Measurements from ENCODE around the gene PHLDB1.

DNA sequence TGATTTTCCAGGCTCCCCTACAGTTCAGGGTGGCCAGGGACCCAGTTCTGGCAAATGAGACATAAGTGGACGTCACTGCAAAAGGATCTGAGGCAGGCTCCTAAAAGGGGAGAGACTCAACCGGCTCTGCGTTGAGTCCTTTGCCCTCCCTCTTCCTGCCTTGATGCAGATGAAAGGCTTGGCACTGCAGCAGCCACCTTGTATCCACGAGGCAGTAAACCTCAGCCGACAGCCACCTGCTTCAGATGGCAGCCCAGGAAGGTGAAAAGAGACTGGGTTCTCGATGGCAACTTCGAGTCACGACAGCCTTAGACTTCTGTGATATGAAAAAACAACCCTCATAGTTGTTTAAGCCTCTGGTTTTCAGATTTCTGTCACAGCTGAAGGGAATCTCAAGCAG lies 86.8 kb downstream of the PHLDB1 start:
- TF ChIP-seq CTCF (IDR thresholded peaks at IDR 0.05) (no peak), EP300 (IDR thresholded peaks at IDR 0.05) (no peak)
